AG09309 (cell line): ENCODE data around the gene SLC39A11.
A peak's percentile ranks its signal among the peaks of the same experiment; 100 is the strongest.

Experiments used
- DNase-seq: peaks from one replicate; pipeline ENCODE4 v3.0.0-alpha.2; 2010; ENCODE audit warnings: low read depth
- H3K4me3 ChIP-seq: 2 replicates; pipeline ENCODE4 v1.5.1; 2011; ENCODE audit warnings: mild to moderate bottlenecking, low read depth, low read length, moderate library complexity; ENCODE audit not compliant: control insufficient read depth
- CTCF ChIP-seq: IDR thresholded peaks from 2 replicates; pipeline ENCODE4 v1.5.1; 2011; ENCODE audit warnings: mild to moderate bottlenecking, low read depth, low read length, inconsistent platforms; ENCODE audit not compliant: insufficient read depth, control insufficient read depth; ENCODE audit errors: missing control alignments

Gene SLC39A11

GRCh38 chr17:72984145-72984925 is 108.2 kb downstream of the SLC39A11 start:
- peak; percentile 57 for DNase-seq
- TF ChIP-seq CTCF = no peak
- H3K4me3 ChIP-seq = no peak overlapping the region

DNA sequence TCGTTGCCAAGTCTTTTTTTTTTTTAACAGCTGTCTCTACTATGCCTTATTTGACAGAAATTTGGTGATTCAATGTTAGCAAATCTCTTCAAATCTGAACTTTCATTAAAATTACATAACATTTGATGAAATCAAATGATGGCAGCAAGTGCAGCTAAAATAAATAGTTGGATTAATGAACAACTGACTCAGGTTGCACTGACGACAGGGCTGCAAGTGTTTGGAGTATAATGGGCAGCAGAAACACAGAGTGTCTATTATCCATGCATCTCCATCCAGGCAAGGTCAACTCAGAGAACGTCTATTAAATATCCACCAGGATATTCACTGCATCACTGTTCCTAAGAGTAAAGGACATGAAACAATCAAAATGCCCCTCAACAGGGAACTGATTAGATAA is 109.8 kb downstream of the SLC39A11 start:
- TF ChIP-seq CTCF = no peak
- DNase-seq = no peak
- H3K4me3 ChIP-seq = no peak overlapping the region

DNA sequence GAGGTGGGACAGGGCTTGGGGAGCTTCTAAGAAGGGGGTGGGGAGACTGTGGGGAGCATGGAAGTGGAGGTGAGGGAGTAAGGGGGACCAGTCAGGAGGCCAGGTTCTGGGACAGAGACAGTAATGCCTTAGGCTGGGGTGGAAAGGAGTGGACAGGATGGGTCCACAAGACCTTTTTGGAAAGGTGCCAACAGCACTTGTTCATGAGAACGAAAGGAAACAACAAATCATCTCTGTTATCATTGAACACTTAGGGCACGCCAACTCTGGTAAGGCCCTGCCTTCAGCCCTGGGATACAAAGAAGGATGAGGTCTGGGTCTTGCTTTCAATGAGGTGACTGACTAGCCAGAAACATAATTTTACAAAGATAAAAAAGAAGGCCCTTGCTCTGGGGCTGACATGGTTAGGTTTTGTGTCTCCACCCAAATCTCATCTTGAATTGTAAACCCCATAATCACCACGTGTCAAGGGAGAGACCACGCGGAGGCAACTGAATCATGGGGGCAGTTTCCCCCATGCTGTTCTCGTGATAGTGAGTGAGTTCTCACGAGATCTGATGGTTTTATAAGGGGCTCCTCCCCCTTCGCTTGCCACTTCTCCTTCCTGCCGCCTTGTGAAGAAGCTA is 113.8 kb downstream of the SLC39A11 start:
- TF ChIP-seq CTCF = no peak
- DNase-seq = no peak
- no peak overlapping the region for H3K4me3 ChIP-seq

GRCh38 chr17:72977771-72978417 is 114.6 kb downstream of the SLC39A11 start:
- TF ChIP-seq CTCF = no peak
- no peak for DNase-seq
- H3K4me3 ChIP-seq = no peak overlapping the region

GRCh38 chr17:72976971-72977770 is 115.3 kb downstream of the SLC39A11 start:
- TF ChIP-seq CTCF = no peak
- DNase-seq = peak; percentile 57
- no peak overlapping the region for H3K4me3 ChIP-seq

- no peak for DNase-seq
- TF ChIP-seq CTCF = no peak
- H3K4me3 ChIP-seq = no peak overlapping the region
Measured at GRCh38 chr17:72975509-72975908, 117.0 kb downstream of the SLC39A11 start.
